ENCODE results near the gene CFD.
A peak's percentile ranks its signal among the peaks of the same experiment; 100 is the strongest.
"Not testable (repeated sequence)": the region's sequence is repeated elsewhere in the genome, so short reads cannot be mapped to it uniquely, and the experiment has no call there.

The CFD gene

DNA sequence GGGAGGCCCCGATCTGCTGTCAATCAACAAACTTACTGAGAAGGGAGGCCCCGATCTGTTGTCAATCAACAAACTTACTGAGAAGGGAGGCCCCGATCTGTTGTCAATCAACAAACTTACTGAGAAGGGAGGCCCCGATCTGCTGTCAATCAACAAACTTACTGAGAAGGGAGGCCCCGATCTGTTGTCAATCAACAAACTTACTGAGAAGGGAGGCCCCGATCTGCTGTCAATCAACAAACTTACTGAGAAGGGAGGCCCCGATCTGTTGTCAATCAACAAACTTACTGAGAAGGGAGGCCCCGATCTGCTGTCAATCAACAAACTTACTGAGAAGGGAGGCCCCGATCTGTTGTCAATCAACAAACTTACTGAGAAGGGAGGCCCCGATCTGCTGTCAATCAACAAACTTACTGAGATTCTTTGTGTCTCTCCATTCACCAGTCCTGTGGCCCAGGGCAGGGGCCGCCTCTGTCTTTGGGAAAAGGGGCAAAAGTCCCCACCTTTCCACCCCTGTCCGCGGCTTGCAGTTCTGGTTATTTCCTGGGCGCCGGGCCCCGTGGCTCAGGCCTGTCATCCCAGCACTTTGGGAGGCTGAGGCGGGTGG lies 5.7 kb upstream of the CFD start:
- DNase-seq, result not testable (repeated sequence)

DNA sequence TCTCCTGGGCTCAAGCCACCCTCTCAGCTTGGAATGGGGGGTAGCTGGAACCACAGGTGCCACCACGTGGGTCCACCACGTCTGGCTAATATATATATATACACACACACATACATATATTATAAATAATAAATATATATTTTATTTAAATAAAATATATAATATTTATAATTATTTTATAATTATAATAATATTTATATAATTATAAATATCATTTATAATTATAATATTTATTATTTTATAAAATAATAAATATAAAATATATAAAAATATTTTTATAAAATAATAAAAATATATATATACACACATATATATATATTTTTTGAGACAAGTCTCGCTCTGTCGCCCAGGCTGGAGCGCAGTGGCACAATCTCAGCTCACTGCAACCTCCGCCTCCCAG lies 4.9 kb upstream of the CFD start:
- DNase-seq, result no peak

DNA sequence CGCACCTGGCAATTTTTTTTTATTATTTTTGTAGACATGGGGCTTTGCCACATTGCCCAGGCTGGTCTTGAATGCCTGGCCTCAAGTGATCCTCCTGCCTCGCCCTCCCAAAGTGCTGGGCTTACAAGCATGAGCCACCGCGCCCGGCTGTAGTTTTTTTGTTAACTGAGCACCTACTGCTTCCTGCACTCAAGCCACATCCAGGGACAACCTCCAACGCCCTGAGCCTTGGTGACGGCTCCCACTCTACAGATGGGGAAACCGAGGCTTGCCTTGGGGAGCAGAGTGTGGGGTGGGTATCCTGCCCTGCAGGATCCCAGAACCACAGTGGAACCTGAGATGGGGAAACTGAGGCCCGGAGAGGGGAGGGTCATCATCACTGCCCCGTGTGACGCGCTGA lies 4.3 kb upstream of the CFD start:
- no peak for DNase-seq

DNA sequence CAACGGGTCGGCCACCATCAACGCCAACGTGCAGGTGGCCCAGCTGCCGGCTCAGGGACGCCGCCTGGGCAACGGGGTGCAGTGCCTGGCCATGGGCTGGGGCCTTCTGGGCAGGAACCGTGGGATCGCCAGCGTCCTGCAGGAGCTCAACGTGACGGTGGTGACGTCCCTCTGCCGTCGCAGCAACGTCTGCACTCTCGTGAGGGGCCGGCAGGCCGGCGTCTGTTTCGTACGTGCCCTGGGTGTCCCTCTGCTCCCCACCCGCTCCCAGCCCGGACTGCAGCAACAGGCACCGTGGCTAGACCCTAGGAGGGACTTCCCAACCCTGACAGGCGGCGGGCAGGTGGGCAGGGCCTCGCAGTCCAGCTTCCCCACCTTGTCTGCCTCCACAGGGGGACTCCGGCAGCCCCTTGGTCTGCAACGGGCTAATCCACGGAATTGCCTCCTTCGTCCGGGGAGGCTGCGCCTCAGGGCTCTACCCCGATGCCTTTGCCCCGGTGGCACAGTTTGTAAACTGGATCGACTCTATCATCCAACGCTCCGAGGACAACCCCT lies 3.8 kb upstream of the CFD start:
- DNase-seq, result no peak

DNA sequence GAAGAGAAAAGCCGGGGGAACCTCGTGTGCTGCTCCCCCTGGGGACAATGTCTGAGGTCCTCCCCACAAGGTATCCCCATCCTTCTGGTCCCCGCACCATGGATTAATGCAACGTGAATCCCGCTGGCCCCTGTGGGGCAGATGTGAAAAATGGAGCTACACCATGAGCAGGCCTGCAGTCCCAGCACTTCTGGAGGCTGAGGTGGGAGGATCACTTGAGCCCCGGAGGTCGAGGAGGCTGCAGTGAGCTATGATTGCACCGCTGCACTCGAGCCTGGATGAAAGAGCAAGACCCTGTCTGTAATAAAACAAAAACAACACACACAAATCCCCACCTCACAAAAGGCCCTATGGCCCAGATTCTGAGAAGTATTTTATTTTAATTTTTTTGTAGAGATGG lies 1.2 kb upstream of the CFD start:
- DNase-seq, result no peak

DNA sequence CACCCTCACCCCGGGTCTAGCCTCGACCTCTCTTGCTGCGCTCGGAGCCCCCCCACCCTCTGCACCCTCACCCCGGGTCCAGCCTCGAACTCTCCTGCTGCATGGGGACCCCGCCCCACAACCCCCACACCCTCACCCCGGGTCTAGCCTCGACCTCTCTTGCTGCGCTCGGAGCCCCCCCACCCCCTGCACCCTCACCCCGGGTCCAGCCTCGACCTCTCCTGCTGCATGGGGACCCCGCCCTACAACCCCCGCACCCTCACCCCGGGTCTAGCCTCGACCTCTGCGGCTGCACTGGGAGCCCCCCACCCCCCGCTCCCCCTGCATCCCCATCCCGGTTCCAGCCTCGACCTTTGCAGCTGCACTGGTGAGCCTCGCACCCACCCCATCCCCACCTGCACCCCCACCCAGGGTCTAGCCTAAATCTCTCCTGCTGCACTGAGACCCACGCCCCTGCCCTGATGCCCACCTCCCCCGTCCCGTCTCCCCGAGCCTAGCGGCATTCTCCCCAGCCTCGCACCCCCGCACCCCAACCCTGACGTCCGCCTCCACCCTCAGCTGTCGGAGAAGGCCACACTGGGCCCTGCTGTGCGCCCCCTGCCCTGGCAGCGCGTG lies 1.8 kb downstream of the CFD start:
- DNase-seq, result no peak

DNA sequence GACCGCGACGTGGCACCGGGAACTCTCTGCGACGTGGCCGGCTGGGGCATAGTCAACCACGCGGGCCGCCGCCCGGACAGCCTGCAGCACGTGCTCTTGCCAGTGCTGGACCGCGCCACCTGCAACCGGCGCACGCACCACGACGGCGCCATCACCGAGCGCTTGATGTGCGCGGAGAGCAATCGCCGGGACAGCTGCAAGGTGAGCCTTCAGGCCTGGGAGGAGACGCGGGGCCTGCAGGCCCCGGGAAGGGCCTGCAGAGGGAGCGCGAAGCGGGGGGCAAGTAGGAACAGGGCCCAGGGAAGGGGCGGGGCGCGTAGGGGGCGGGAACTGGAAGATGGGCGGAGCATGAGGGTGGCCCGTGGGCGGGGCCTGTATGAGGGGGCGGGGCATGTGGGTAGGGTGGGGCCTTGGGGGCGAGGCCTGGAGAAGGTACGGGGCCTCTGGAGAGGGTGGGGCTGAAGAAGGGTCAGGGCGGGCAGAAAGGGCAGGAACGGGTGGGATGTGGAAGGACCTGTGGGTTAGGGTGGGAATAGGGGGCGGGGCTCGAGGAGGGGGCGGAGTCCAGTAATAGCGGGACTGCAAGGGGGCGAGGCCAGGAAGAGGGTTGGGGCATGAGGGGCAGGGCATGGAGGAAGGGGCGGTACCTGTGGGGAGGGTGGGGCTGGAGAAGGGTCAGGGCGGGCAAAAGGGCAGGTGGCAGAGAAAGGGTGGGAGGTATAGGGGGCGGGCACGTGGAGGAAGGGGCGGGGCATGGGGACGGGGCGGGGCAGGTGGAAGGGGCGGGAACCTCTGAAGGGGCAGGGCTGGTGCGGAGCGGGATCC lies 2.5 kb downstream of the CFD start:
- peak; percentile 13 to 77 (median 69) for DNase-seq

DNA sequence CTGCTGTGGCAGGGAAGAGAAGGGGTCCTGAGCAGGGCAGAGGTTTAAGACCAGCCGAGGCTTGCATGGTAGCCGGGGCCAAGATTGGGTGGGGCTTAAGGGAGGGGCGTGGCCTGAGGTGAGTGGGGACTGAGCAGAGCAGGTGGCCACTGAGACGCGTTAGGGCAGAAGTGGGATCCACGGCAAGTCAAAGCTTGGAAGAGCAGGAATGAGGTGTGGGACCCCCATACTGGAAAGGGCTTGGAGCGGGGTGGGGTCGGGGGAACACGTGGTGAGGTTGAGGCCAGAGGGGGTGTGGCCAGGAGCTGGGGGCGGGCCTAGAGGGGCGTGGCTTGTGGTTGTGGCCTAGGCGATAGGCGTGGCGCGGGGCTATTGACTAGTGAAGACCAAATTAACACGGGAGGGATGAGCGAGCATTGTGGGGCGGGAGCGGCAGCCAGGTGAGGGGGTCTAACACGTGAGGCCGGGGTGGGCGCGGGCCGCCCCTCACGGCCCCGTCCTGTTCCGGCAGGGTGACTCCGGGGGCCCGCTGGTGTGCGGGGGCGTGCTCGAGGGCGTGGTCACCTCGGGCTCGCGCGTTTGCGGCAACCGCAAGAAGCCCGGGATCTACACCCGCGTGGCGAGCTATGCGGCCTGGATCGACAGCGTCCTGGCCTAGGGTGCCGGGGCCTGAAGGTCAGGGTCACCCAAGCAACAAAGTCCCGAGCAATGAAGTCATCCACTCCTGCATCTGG lies 3.3 kb downstream of the CFD start:
- DNase-seq, result peak; percentile 46 to 83 (median 74)

DNA sequence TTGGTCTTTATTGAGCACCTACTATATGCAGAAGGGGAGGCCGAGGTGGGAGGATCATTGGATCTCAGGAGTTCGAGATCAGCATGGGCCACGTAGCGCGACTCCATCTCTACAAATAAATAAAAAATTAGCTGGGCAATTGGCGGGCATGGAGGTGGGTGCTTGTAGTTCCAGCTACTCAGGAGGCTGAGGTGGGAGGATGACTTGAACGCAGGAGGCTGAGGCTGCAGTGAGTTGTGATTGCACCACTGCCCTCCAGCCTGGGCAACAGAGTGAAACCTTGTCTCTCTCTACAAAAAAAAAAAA lies 3.8 kb downstream of the CFD start:
- no peak for DNase-seq

DNA sequence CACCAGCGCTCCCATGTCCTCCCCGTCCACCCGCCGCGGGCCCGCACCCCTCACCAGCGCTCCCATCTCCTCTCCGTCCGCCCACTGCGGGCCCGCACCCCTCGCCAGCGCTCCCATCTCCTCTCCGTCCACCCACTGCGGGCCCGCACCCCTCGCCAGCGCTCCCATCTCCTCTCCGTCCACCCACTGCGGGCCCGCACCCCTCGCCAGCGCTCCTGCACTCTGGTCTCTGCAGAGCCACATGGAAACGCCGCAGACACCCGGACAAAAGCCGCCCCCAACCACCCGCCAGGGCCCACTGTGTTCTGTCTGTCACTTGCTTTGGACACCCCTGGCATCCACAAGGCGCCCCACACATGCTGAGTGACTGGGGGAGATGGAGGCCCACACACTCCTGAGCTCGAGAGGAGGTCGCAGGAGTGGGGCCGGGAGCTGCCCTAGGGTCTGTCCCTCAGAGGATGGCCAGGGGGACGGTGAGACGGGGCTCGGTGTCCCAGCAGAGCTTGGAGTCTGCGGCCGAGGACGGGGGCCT lies 7.4 kb downstream of the CFD start:
- DNase-seq, result no peak

DNA sequence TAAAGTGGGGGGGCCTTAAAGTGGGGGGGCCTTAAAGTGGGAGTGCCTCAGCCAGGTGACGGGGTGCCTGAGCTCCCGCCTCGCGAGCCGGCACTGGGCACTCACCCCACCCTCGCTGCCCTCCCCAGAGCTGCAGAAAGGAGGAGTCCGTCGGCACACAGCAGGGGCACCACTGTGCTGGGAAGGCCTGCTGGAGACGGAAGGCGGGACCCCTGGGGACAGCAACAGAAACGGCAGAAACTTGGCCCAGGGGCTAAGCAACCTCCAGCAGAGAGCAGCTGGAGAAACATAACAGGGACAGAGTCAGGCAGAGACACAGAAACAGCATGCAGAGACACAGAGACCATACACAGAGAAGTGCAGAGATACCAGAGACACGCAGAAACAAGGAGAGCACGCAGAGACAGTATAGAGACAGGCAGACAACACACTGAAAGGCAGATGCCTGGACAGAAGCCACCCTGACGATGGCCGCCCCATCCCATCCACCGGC lies 7.9 kb downstream of the CFD start:
- no peak for DNase-seq

DNA sequence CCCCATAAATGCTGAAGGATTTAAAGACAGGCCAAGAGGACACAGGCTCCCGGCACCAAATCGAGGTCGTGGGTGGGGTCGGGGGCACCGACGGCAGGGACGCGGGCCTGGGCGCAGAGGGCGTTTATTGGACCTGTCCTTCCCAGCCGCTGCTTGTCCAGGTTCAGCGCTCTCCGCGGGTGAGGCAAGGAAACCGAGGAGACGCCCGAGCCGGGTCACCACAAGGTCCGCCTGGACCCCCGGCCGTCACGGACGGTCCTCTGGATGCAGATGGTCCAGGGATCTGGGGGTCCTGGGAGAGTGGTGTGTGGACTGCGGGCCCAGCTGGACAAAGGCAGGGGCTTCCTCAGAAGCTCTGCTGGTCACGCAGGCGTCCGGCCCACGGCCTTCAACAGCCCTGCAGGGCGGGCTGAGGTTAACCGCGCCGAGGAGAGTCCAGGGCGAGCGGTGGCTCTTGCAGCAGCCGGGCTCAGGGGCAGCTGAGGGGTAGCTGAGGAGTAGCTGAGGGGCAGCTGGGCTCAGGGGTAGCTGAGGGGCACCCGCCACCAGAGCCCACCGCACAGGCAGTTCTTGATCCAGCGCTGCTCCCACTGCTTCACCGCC lies 8.5 kb downstream of the CFD start:
- no peak for DNase-seq

DNA sequence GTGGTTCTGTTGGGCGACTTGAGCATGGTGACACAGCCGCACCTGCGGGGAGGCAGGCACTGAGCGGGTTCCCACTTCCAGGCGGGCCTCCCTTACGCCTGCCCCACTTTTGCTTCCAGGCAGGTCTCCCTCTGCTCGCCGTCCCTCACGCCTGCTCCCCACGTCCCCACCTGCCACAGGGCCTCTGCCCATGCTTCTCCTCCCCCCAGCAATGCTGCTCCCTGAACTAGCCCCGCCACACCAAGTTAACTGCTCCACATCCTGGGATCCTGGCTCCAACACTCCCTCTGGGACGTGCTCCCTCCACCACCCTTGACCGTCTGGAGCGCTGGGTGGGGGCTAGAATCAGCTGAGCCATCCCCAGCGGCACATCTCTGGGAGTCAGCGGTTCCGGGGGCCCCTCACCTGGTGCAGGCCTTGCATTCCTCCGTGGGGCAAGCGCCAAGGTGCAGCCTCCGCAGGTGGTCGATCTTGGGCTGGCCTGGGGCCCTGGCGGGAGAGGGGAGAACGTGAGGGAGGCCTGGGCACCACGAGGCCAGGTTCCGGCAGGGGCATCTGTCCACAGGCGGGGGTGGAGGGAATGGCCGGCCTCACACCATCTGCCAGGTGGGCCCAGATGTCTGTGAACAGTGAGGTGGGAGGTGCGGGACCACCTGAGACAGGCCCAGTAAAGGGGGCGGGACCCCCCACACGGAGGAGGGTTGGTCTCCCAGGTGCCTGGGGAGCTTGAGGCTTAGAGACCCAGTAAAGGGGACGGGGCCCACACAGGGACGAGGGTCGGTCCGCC lies 9.2 kb downstream of the CFD start:
- DNase-seq, result no peak

DNA sequence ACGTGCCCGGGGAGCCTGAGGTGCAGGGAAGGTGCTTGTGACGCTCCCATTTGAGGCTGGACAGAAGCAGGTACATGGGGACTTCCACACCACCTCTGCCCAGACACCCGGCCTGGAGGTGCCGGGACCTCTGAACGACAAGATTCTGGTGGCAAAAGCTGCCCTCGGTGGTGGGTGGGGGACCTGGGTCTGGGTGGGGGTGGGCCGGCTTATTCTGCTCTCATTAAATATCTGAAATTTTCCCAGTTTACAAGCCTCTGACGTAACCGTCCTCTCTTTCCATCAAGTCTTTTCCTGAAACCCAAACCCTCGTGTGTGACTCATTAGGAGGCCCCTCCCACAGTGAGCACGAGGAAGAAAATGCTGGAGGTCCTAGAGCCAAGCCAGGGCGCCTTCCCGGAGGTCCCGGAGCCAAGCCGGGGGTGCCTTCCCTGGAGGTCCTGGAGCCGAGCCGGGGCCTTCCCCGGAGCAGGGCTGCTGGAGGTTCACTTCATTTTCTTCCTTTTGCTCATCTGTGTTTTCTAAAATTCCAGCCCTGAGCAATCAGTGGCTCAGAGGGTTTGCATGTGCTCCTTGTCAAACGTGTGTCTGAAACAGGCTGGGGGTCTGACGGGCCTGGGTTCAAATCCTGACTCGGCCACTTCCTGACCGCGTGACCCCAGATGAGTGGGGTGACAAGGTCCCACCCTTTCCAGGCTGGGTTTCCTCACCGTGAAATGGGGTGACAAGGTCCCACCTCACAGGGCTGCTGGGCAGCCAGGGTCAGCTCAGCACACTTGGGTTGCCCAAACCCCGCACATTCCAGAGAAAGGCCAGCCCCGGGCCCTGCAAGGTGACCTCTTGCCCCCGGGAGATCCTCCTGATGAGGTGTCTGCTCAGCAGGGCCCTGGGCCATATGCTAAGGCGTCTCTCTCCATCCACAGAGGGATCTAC lies 10.0 kb downstream of the CFD start:
- no peak for DNase-seq

DNA sequence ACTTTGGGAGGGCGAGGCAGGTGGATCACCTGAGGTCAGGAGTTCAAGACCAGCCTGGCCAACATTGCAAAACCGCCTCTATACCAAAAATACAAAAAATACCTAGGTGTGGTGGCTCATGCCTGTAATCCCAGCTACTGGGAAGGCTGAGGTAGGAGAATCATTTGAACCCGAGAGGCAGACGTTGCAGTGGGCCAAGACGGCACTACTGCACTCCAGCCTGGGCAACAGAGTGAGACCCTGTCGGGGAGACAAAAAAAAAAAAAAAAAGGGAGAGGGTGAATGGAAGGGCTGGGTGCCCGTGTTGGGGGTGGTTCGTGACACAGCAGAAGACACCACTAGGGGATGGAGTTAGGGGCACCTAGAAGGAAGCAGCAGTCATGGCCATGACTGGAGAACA lies 10.8 kb downstream of the CFD start:
- no peak for DNase-seq

DNA sequence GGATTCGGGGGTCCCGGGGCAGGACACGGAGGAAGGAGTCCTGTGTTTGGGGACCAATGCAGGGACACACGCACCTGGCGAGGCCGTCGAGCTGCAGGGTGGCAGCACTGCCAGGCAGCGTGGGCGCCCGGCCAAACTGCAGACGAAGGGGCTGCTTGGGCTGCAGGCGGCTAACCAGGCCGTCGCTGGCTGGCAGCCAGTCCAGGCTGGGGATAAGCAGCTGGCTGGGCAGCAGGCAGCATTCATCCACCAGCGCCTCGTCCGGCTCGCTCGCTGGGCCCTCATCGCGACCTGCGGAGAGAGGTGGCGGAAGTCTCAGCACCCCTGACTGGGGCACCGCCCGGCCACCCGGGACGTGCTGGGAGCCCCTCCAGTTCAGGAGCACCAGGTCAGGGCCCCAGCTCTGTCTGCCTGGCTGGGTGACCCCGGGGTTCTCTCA lies 11.5 kb downstream of the CFD start:
- DNase-seq, result no peak

DNA sequence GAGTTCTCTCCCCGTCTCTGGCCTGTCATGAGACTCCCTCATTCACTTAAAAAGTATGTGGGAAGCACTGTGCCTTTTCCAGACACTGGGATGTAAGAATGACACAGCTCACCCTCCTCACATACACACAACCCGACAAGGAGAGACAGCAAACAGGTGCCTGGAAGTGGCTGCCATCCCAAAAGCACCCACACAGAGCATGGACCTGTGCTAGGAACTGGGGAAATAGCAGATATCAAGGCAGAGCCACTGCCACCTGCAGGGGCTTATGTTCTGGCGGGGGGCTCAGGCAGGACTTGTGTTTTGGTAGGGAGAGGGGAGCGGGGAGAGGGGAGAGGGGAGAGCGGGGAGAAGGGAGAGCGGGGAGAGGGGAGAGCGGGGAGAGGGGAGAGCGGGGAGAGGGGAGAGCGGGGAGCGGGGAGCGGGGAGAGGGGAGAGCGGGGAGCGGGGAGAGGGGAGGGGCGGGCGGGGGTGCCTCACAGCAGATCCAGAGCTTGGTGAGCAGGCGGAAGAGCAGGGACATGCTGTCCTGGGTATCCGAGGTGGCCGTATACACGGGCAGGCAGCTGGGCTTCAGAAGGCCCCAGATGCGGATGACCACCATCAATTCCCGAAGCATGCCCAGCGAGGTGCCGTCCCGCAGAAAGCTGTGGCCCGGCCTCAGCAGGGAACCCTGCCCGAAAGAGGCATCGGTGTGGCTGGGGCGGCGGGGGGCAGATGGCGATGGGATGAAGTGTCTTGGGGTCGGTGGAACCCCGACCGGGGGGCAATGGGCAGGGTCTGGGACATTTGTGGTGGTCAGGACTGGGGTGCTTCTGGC lies 12.2 kb downstream of the CFD start:
- peak in 4 of 6 experiments; percentile 13 to 67 (median 42) for DNase-seq

DNA sequence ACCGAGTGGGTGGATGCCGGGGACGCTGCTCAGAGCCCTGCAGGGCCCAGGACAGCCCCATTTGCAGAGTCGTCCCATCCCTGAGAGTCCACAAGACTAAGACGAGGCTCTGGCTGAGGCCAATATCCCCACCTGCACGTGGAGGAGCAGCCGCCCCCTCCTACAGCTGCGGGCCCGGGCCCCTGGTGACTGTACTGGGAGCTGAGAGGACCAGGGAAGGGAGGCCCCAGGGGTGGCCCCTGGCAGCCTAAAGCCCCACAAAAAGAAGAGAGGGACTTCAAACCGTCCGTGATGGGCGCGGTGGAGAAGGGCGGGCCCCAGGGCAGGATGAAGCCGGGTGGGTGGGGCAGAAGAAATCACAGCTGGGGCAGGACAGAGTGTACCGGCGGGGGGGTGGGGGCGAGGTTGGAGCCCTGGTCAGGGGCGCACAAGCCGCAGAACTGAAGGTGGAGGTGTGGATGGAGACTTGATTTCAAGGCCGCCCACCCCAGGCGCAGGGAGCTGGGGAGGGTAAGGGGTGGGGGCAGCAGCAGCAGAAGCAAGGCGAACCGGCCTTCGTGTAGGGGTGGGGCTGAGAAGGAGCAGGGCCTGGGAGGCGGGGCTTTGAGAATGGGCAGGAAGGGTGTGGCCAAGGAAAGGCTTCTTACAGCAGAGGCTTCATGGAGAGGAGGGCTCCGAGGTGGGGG lies 12.9 kb downstream of the CFD start:
- peak; percentile 54 to 90 (median 78) for DNase-seq

DNA sequence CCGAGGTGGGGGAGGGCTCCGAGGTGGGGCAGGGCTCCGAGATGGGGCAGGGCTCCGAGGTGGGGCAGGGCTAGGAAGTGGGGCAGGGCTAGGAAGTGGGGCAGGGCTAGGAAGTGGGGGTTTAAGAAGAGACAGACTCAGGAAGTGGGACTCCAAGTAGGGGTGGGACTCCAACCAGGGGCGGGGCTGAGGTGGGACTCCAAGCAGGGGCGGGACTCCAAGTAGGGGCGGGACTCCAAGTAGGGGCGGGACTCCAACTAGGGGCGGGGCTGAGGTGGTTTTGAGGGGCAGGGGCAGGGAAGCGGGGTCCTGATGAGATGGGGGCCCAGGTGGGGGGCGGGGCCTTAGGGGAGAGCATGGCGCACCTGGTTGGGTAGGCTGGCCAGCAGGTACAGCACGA lies 13.6 kb downstream of the CFD start:
- peak; percentile 62 to 88 (median 70) for DNase-seq
